Duodenal mucosa (tissue), 2 donors: ENCODE results near the gene TUBG1.

Source experiments
- H3K27ac ChIP-seq: one replicate; pipeline ENCODE4 v1.7.0; 2013; ENCODE audit warnings: low read depth, low read length
- H3K27me3 ChIP-seq, 2 donors: one replicate each; pipeline ENCODE4 v1.7.0; 2013; ENCODE audit warnings: low read length in 2 of 2, control low read depth in 1 of 2; ENCODE audit not compliant: insufficient read depth in 2 of 2, control insufficient read depth in 1 of 2
- H3K36me3 ChIP-seq, 2 donors: one replicate each; pipeline ENCODE4 v1.7.0; 2013; ENCODE audit warnings: low read length in 2 of 2, control low read depth in 1 of 2; ENCODE audit not compliant: insufficient read depth in 2 of 2, control insufficient read depth in 1 of 2
- H3K4me1 ChIP-seq, 2 donors: one replicate each; pipeline ENCODE4 v1.7.0; 2013; ENCODE audit warnings: low read length in 2 of 2, control low read depth in 1 of 2; ENCODE audit not compliant: insufficient read depth in 2 of 2, control insufficient read depth in 1 of 2
- H3K4me3 ChIP-seq, 2 donors: one replicate each; pipeline ENCODE4 v1.7.0; 2013; ENCODE audit warnings: low read length in 2 of 2, low read depth in 1 of 2
- H3K9ac ChIP-seq, 2 donors: one replicate each; pipeline ENCODE4 v1.7.0; 2013; ENCODE audit warnings: low read length in 2 of 2, low read depth in 1 of 2
- H3K9me3 ChIP-seq, 2 donors: one replicate each; pipeline ENCODE4 v1.7.0; 2013; ENCODE audit warnings: low read length in 2 of 2, control low read depth in 1 of 2; ENCODE audit not compliant: control insufficient read depth in 1 of 2

TUBG1 gene

DNA sequence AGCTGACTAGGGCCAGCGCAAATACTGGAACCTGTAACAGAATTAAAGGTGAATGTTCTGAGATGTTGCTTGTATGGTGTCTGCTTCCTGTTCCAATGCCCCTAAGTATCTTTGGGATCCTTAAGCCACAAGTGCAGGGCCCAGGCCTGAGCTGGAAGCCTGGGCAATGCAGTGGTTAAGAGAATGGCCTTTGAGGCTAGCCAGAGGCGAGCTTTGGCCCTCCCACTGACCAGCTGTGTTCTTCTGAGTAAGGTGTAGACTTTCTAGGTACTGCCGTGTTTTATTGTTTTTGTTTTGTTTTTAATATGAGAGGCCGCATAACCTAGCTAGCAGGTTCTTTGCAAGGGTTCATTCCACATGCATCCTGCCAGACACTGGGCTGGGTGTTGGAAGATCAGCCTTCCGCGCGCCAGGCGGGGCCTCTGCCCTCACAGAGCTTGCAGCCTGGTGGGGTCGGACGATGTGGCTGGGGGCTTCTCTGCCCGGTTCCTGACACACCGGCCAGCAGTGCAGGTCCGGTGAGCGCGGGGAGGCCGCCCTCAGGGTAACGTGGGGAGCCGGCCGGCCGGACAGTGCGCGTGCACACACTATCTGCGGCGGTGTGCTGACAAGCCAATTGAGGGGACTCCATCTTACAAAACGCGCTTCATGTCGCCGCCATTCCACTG lies 43.1 kb upstream of the TUBG1 start:
- Histone ChIP-seq H3K9me3 (no peaks in the 10 kb centered on the region), H3K4me1 (peaks cover 42 to 60% of the 10 kb centered on the region in 2 donors), H3K9ac (peak overlapping the region; percentile 56 to 85), H3K36me3 (peaks cover 44 to 58% of the 10 kb centered on the region in 2 donors), H3K27ac (peak overlapping the region; percentile 93), H3K27me3 (no peaks in the 10 kb centered on the region), H3K4me3 (peak overlapping the region; percentile 81 to 93)

DNA sequence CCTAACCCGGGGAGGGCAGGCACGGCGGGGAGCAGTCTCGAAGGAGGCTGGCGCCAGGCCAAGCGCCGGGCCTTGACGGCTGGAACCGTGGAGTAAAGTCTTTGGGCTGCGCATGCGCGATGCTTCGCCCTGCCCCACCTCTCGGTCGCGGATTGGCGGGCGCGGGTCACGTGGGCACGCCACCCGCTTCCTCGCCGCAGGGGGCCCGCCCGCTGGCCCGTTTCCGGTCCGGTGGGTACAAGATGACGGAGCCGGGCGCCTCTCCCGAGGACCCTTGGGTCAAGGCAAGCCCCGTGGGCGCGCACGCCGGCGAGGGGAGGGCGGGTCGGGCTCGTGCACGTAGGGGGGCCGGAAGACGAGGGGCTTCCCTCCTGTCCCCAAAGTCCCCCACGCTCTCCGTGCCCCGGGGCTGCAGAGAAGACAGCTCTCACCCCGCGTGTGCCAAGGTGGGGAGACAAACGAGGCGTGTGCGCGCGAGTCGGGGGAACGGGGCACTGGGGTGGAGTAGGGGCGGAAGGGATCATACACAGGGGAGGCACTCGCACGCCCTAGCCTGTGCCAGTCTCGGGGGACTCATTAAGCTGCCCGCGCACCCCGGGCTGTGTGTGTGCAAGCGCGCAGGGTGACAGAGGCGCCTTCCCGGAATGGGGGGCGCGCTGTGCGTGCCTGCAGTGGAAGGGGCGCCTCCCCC lies 42.5 kb upstream of the TUBG1 start, which contains the start of gene MLX:
Gene MLX, plus strand, starts transcription at position 218 of the 691 bp plus-strand sequence. Its CDS starts 25 bp downstream, at position 243.
- Histone ChIP-seq H3K9me3 (no peaks in the 10 kb centered on the region), H3K9ac (peak within 1 kb of the TSS; percentile 85 to 86), H3K36me3 (peaks cover 49 to 65% of the 10 kb centered on the region in 2 donors), H3K27me3 (no peaks in the 10 kb centered on the region), H3K4me1 (peaks cover 38 to 55% of the 10 kb centered on the region in 2 donors), H3K4me3 (peak within 1 kb of the TSS; percentile 81 to 93), H3K27ac (peak within 1 kb of the TSS; percentile 93)

DNA sequence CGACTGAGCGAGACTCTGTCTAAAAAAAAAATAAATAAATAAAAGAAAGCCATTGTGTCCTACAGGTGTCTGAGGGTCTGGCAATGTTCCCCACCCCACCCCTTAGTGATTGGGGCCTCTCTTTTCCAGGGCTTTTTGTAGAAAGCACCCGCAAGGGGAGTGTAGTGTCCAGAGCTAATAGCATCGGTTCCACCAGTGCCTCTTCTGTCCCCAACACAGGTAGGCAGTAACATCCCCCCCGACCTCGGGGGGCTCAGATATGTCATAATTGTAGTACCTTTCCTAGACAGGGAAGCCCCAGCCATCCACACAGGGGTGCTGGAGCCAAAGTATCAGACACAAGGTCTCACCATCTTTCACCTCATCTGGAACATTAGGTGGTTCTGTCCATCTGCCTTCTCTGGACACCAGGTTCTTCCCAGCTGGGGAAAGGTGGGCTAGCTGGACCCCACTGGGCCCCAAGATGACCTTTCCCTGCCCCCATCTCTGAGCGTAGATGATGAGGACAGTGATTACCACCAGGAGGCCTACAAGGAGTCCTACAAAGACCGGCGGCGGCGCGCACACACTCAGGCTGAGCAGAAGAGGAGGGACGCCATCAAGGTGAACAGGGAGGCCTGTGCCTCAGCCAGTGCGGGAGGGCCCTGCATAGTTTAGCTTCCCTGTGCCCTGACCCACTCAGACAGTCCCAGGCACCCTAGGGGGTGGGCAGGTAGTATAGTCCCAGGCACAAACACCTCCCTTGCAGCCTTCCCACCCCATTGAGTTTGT lies 41.0 kb upstream of the TUBG1 start:
- peak overlapping the region in 1 of 2 donors; percentile 35 for H3K9ac ChIP-seq
- no peaks in the 10 kb centered on the region for H3K9me3 ChIP-seq
- no peaks in the 10 kb centered on the region for H3K27me3 ChIP-seq
- H3K4me1 ChIP-seq, result peaks cover 29 to 43% of the 10 kb centered on the region in 2 donors
- peak overlapping the region in 1 of 2 donors; percentile 20 for H3K4me3 ChIP-seq
- H3K27ac ChIP-seq, result no peak overlapping the region
- H3K36me3 ChIP-seq, result peaks cover 60 to 75% of the 10 kb centered on the region in 2 donors

DNA sequence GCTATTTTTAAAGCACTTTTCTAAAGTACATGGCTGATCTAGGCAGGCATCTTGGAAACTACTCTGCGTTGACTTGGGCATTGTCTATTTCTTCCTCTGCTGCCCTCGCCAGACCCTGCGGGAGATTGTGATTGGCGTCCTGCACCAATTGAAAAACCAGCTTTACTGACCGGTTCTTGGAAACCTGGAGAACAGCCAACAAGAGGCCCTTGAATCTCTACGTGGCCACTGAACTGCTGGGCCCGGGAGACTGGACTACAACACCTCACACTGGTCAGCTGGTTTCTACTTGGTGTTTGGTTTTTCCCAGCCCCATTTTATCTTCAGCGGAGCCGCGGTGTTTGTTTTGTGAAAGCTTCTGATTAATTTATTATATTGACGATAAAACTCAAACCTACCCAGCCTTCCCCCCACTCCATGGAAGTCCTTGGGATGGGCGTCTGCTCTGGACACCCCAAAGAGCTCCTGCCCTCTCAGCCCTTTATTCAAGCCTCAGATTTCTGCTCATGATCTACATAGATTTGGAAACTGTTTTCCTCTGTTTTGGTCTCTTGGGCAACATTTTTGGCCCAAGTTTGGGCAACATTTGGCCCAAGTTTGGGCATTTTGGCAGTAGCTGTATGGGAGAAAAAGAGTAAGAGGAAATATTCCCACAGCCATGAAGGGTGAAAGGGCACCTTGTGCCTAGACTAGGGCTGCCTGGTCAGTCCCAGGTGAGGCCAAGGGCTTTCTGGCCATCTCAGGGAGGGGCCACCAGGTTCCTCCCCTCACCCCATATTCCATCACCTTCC lies 37.9 kb upstream of the TUBG1 start:
- no peak overlapping the region for H3K9ac ChIP-seq
- peaks cover 53 to 67% of the 10 kb centered on the region in 2 donors for H3K36me3 ChIP-seq
- no peak overlapping the region for H3K27ac ChIP-seq
- H3K27me3 ChIP-seq, result no peaks in the 10 kb centered on the region
- H3K4me1 ChIP-seq, result peaks cover 19 to 23% of the 10 kb centered on the region in 2 donors
- no peak overlapping the region for H3K4me3 ChIP-seq
- H3K9me3 ChIP-seq, result no peaks in the 10 kb centered on the region

DNA sequence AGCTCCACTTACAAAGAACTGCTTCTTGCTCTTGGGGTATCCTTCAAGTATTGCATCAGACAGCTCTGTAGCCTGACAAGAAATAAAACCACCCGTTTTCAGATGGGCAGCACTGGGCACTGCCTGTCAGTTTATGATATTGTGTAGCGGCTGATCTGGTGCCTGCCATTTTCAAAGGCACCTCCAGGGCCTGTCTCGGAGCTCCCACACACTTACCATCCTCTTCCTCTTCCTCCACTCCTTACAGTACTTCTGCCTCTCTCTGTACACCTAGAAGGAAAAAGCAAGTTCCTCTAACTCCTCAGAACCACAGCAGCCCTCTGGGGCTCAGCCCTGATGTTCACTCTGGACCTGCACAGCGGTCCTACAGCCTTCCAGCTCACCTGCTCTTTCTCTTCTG lies 36.4 kb upstream of the TUBG1 start:
- H3K36me3 ChIP-seq, result peaks cover 53 to 67% of the 10 kb centered on the region in 2 donors
- H3K9ac ChIP-seq, result no peak overlapping the region
- peaks cover 24 to 26% of the 10 kb centered on the region in 2 donors for H3K4me1 ChIP-seq
- H3K9me3 ChIP-seq, result no peaks in the 10 kb centered on the region
- no peak overlapping the region for H3K4me3 ChIP-seq
- H3K27me3 ChIP-seq, result no peaks in the 10 kb centered on the region
- no peak overlapping the region for H3K27ac ChIP-seq

DNA sequence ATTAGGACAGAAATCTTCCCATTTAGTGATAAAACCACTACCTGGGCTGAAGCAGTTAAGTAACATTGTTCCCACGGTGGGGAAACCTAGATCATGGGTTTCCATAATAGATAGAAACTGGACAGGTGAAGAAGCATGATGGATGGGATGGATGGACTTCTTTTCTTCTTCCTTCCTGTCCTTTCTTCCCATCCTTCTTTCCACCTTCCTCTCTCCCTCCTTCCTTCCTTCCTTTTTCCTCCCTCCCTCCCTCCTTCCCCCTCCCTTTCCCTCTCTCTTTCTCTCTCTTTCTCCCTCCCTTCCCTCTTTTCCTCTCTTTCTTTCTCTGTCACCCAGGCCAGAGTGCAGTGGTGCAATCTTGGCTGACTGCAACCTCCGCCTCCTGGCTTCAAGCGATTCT lies 35.0 kb upstream of the TUBG1 start:
- Histone ChIP-seq H3K4me3 (no peak overlapping the region), H3K36me3 (peaks cover 42 to 58% of the 10 kb centered on the region in 2 donors), H3K27me3 (no peaks in the 10 kb centered on the region), H3K27ac (no peak overlapping the region), H3K4me1 (peaks cover 18 to 22% of the 10 kb centered on the region in 2 donors), H3K9ac (no peak overlapping the region), H3K9me3 (no peaks in the 10 kb centered on the region)

DNA sequence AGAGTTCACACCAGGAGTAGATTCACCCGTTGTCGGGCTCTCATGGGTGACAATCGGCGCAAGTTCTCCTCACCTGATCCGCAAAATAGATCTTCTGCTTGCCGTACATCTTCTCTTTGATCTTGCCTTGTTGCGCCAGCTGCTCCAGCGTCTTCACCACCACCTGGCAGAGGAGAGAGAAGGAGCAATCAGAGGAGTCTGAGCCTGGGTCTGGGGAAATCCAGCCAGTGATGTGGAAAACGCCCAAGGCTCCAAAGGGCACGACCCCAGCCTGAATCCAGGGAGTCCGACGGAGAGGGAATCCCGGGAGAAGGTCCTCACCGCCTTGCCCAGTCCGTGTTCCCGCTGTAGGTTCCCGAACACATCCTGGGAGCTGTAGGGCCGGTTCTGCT lies 32.3 kb upstream of the TUBG1 start:
- Histone ChIP-seq H3K36me3 (peaks cover 39 to 57% of the 10 kb centered on the region in 2 donors), H3K9me3 (no peaks in the 10 kb centered on the region), H3K9ac (peak overlapping the region; percentile 77 to 78), H3K27me3 (no peaks in the 10 kb centered on the region), H3K4me1 (peaks cover 17 to 22% of the 10 kb centered on the region in 2 donors), H3K4me3 (peak overlapping the region; percentile 89 to 95), H3K27ac (no peak overlapping the region)

DNA sequence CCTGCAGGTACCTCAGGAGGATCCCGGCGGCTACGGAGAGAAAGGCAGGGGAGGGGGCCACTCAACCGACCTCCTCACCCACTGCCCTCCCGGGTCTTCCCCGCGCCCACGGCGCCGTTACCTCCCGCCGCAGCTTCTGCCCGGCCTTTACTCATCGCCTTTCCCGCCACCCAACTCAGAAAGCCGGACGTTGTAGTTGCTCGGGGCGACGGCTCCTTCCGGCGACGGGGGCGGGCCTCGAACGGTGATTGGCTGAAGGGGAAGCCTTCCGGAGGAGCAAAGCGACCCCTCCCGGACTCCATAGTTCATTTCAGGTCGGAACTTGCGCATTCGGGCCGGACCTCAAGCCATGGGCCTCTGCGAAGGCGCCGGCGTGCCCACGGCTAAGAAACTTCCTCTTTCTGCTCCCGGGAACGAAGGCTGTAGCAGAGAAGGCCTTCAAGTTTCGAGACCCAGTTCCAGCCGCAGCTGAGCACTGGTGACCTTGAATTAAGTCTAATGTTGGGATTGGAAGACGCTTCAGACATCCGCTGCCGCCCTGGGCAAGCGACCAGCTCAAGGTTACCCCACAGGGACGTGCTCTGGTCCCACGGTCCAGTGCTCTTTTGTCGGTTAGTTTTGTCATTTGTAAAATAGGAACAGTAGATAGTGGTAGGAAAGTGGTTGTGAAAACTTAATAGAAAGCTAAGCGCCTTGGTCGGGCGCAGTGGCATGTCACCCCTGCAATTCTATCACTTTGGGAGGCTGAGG lies 31.8 kb upstream of the TUBG1 start, which contains the start of gene PSMC3IP:
Gene PSMC3IP, minus strand, starts transcription at position 198 of the 750 bp plus-strand sequence. Its CDS starts 43 bp downstream, at position 155.
- Histone ChIP-seq H3K27me3 (no peaks in the 10 kb centered on the region), H3K4me3 (peak within 1 kb of the TSS; percentile 89 to 95), H3K9me3 (no peaks in the 10 kb centered on the region), H3K27ac (peak within 1 kb of the TSS; percentile 74), H3K4me1 (peaks cover 17 to 22% of the 10 kb centered on the region in 2 donors), H3K36me3 (peaks cover 42 to 59% of the 10 kb centered on the region in 2 donors), H3K9ac (peak within 1 kb of the TSS; percentile 77 to 95)
